GM21717 (cell line): ENCODE measurements around the gene GREB1L.
"Not testable (repeated sequence)": the region's sequence is repeated elsewhere in the genome, so short reads cannot be mapped to it uniquely, and the experiment has no call there.

Experiments used
- ATAC-seq: cut with Tn5 transposase; IDR thresholded peaks from one replicate; pipeline ENCODE4 v1.9.1; 2021; ENCODE audit warnings: mild to moderate bottlenecking, moderate library complexity; ENCODE audit not compliant: unreplicated experiment

GREB1L gene

GRCh38 chr18:21262979-21263378 lies 20.9 kb downstream of the GREB1L start:
- no peak for ATAC-seq

- ATAC-seq: no peak
Measured at GRCh38 chr18:21264651-21265050, 22.6 kb downstream of the GREB1L start.

DNA sequence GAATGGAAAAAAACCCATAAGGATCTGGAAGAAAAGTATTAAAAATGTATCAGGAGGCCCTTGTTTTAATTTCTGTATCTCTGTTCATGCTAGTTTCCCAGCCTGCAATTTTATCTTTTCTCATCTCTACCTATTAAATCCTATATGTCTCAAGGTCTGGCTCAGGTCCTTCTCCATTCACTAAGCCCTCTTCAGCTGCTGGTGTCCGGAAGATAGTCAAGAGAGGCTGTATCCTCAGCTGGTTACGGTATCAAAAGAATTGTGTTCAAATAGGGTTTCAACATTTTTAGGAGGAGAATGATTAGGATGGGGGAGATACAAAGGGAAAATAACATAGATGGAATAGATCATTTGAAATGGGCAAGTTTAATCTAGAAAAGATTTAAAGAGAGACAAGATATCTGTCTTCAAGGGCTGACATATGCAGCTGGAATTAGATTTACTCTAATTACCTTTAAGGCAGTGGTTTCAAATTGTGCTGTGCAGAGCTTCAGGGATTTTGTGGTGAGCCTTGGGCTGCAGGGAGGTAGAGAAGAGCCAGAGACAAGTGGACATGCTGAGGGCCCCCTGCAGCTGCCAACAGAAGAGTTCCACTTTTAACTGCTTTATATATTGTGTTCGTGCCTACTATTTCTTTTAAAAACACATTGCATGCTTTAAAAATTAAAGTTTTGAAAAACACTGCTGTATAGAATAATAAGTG lies 24.1 kb downstream of the GREB1L start:
- no peak for ATAC-seq

- no peak for ATAC-seq
Measured at GRCh38 chr18:21267400-21267799, 25.4 kb downstream of the GREB1L start.

DNA sequence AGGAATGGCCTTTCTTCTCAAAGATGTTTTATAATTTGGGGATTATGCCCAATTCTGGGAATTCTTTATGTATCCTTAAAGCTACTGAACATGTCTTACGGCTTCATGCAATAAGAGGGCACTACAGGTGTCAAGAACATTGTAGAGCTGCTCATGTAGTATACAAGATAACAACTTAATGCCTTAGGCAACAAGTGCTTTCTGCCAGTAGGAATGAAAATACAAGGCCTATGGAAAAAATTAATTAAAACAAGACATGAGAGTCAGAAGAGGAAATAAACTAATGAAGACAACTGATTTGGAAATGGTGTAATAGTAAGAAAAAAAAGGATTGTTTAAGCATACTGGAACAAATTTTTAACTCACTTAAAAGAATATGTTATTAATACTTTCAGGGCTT lies 27.3 kb downstream of the GREB1L start:
- ATAC-seq: no peak

- no peak for ATAC-seq
Measured at GRCh38 chr18:21270453-21270852, 28.4 kb downstream of the GREB1L start.

GRCh38 chr18:21272016-21272579 lies 30.1 kb downstream of the GREB1L start:
- ATAC-seq: no peak

GRCh38 chr18:21273568-21273967 lies 31.5 kb downstream of the GREB1L start:
- no peak for ATAC-seq

DNA sequence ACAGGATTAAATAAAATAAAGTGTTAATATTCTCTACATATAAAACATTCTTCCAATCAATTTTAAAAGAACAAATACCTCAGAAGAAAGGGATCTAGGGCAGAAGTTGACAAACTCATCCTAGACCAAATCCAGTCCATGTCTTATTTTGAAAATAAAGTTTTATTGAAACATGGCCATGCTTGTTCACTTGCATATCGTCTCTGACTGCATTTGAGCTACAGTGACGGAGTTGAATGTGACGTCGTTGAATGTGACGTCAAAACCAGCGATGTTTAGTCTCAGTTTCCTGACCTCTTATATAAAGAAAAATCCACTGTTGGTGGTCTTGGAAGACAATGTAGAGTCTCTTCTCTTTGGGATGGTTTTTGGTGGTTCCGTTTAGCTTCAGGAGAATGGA lies 33.6 kb downstream of the GREB1L start:
- no peak for ATAC-seq

GRCh38 chr18:21277578-21277977 lies 35.5 kb downstream of the GREB1L start:
- no peak for ATAC-seq

GRCh38 chr18:21278218-21278617 lies 36.2 kb downstream of the GREB1L start:
- not testable (repeated sequence) for ATAC-seq

- ATAC-seq: no peak
Measured at GRCh38 chr18:21281603-21282002, 39.6 kb downstream of the GREB1L start.

DNA sequence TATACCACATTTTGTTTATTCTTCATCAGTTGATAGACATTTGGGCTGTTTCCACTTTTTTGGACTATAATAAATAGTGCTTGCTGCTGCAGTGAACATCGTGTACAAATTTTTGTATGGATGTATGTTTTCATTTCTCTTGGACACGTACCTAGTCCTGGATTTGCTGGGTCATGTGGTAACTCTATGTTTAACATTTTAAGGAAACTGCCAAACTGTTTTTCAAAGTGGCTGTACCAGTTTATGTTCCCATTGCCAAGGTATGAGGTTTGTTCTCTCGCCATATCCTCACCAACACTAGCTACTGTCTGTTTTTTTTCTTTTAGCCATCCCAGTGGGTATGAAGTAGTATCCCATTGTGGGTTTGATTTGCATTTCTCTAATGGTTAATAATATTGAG lies 42.5 kb downstream of the GREB1L start:
- ATAC-seq: no peak

DNA sequence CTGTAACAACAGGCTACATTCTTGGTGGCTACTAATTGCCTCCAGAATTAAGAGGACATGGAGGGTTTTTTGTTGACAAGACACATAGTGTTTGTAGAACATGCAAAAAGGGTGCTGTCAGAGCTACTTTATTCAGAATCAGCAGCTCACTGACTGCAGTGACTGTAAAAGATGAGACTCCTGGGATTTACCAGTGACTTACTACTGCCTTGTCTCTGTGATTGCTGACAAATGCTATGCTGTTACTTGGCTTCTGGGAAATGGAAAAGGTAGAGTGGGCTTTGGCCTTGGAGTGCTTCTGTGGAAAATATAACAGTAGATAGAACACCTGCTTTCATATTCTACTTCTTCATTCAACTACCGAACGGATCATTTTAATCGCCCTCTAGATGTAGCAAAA lies 47.8 kb downstream of the GREB1L start:
- no peak for ATAC-seq

GRCh38 chr18:21291106-21291505 lies 49.1 kb downstream of the GREB1L start:
- no peak for ATAC-seq

DNA sequence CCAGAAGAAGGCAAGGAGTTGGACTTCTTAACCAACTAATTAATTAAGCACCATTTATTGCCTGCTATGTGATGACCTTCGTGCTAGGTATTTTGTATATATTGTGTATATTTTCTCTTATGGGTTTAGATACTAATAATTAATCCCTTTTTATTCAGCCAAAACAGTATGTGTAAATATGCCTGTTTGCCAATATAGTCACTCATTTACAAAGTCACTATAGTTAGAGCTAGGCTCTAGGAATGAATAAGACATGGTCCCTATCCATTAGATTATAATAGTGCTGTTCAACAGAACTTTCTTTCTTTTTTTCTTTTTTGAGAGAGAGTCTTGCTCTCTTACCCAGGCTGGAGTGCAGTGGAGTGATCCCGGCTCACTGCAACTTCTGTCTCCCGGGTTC lies 51.4 kb downstream of the GREB1L start:
- ATAC-seq: no peak

DNA sequence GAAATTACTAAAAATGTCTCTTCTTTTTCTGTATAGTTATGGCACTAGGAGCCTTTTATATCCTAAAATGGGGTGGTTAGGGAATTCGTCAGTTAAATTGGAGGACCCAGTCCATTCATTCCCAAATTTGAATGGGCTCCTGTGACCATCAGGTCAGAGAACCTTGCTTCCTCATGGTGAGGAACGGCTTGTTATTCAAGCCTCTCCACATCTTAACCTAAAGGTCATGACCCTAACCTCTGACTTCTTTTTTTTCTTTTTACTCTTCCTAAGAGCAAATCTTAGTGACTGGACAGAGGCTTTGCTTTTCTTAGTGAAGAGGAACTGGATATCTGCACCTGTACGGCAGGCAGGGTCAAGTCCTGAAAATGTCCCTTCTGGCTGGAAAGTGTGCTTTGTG lies 53.1 kb downstream of the GREB1L start:
- no peak for ATAC-seq

- ATAC-seq: no peak
Measured at GRCh38 chr18:21296045-21296444, 54.0 kb downstream of the GREB1L start.

- no peak for ATAC-seq
Measured at GRCh38 chr18:21298351-21298750, 56.3 kb downstream of the GREB1L start.

GRCh38 chr18:21300035-21300907 lies 58.2 kb downstream of the GREB1L start:
- no peak for ATAC-seq

DNA sequence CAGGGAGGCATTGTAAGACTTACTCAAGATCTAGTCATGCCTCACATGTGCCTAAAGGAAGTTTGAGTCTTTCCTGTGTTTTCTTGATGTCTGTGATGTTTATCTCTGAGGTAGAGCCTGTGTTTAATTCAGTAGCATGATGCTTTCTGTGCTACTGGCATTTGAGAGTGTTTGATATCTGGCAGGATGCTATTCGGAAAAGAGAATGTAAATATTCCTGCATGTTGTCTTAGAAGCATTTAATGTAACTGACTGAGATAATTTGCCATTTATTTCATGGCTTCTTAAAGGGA lies 58.8 kb downstream of the GREB1L start:
- ATAC-seq: no peak

GRCh38 chr18:21303445-21303844 lies 61.4 kb downstream of the GREB1L start:
- ATAC-seq: no peak
